Measurements from ENCODE around the gene NR4A3. TPM values are rescaled to one million over a fixed set of nuclear protein-coding genes. Genes with fewer than 3 reads are reported as not detected.

Gene NR4A3
- total and polyA plus RNA-seq, 8 donors: 0.32 to 6.2 (median 0.76) TPM

DNA sequence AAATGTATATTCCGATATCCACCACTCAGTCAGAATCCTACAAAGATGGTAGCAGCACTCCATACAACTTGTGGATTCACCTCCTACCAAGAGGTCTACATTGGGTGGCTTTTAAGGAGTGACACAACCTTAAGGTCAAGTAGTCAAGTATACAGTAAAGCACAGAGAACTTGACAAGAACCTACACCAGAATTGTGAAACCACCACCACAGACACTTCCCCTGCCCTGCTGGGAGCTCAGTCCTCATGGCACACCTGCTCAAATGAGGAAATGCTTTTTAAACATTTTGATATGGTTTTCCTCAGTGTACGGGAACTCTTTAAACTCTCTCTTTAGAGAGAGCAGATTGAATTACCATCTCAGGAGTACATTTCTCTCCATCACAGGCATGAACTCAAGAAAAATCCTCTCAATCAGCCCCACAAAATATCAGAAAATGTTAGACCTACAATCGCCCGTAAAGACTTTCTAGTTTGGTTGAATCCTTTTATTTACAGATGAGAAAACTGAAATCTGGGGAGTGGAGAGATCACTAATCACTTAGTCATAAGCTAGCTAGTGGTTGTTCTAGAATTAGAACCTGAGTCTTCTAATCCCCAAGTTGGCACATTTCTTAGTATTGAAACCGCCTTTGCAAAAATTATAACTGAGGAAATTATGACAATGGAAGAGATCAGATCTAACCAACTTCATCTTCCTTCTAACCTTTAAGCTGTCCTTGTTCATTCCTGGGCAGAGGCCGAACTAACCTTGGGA lies 38.5 kb upstream of the NR4A3 start:
- H3K4me1 ChIP-seq: no peaks in the 10 kb centered on the region
- intact Hi-C loops (cut with DNase I): no loop called here
- TF ChIP-seq, protein P1, sequence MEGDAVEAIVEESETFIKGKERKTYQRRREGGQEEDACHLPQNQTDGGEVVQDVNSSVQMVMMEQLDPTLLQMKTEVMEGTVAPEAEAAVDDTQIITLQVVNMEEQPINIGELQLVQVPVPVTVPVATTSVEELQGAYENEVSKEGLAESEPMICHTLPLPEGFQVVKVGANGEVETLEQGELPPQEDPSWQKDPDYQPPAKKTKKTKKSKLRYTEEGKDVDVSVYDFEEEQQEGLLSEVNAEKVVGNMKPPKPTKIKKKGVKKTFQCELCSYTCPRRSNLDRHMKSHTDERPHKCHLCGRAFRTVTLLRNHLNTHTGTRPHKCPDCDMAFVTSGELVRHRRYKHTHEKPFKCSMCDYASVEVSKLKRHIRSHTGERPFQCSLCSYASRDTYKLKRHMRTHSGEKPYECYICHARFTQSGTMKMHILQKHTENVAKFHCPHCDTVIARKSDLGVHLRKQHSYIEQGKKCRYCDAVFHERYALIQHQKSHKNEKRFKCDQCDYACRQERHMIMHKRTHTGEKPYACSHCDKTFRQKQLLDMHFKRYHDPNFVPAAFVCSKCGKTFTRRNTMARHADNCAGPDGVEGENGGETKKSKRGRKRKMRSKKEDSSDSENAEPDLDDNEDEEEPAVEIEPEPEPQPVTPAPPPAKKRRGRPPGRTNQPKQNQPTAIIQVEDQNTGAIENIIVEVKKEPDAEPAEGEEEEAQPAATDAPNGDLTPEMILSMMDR (IDR thresholded peaks at IDR 0.05): no peak
- no peak for DNase-seq
- no peaks in the 10 kb centered on the region for H3K36me3 ChIP-seq
- no peak overlapping the region for H3K27ac ChIP-seq
- H3K4me3 ChIP-seq: no peak overlapping the region
- no peaks in the 10 kb centered on the region for H3K9me3 ChIP-seq
- H3K27me3 ChIP-seq: no peaks in the 10 kb centered on the region
- no peak for ATAC-seq

DNA sequence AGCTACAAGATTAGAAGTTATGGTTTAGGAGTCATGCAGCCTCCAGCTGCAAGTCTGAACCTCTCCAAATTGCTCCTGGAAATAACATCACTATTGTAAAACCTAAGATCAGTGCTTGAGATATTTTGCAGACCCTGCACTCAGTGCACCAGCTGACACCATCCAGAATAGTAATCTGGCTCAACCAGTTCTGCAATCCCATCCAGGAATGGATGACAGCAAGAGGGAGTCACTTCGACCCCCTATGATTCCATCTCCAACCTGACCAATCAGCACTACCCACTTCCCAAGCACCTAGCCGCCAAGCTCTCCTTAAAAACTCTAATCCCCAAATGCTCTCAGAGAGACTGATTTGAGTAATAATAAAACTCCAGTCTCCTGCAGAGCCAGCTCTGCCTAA lies 37.9 kb upstream of the NR4A3 start:
- Histone ChIP-seq H3K27ac (no peak overlapping the region), H3K4me1 (no peaks in the 10 kb centered on the region), H3K4me3 (no peak overlapping the region), H3K27me3 (no peaks in the 10 kb centered on the region), H3K9me3 (no peaks in the 10 kb centered on the region), H3K36me3 (no peaks in the 10 kb centered on the region)
- ATAC-seq (no peak), DNase-seq (no peak)
- TF ChIP-seq, protein P1 (IDR thresholded peaks at IDR 0.05): no peak
- intact Hi-C loops (cut with DNase I): no loop called here

DNA sequence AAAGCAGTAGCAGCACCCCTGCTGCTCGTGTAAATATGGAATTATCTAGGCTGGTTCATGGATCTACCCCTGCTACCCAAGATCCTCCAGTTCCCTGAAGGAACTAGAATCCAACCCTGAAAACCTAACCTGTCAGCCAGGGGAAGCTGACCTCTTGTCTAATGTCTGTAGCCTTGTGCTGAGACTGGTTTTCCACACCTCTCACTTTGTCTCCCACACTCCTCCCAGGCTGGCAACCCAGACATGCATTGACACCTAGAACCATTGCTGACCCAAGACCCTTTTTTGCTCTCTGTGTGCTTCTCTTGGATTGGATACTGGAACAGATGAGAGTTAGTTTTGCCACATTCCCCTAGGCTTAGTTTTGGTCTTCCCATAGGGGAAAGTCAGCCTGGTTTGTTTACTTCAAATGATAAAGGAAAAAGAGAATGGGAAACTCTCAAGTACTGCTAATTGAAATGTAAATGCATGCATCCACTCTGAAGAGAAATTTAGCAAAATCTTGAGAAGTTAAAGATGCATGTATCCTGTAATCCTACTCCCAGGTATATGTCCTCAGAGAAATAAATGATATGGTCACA lies 36.6 kb upstream of the NR4A3 start:
- no peak overlapping the region for H3K27ac ChIP-seq
- intact Hi-C loops (cut with DNase I): no loop called here
- no peaks in the 10 kb centered on the region for H3K9me3 ChIP-seq
- H3K4me1 ChIP-seq: no peaks in the 10 kb centered on the region
- no peak for DNase-seq
- TF ChIP-seq, protein P1 (IDR thresholded peaks at IDR 0.05): no peak
- no peak for ATAC-seq
- no peak overlapping the region for H3K4me3 ChIP-seq
- no peaks in the 10 kb centered on the region for H3K27me3 ChIP-seq
- H3K36me3 ChIP-seq: no peaks in the 10 kb centered on the region

DNA sequence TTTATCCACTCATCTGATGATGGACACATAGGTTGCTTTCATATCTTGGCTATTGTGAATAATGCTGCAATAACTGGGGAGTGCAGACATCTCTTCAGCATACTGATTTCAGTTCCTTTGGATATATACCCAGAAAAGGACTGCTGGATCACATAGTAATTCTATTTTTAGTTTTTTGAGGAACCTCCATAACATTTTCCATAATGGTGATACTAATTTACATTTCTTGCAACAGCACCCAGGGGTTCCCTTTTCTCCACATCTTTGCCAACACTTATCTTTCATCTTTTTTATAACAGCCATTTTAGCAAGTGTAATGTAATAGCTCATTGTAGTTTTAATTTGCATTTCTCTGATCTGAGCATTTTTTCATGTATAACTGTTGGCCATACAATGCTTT lies 34.1 kb upstream of the NR4A3 start:
- Histone ChIP-seq H3K36me3 (no peaks in the 10 kb centered on the region), H3K27ac (no peak overlapping the region), H3K9me3 (no peaks in the 10 kb centered on the region), H3K4me1 (no peaks in the 10 kb centered on the region), H3K27me3 (no peaks in the 10 kb centered on the region), H3K4me3 (no peak overlapping the region)
- TF ChIP-seq, protein P1 (IDR thresholded peaks at IDR 0.05): no peak
- ATAC-seq (no peak), DNase-seq (no peak)
- intact Hi-C loops (cut with DNase I): no loop called here

DNA sequence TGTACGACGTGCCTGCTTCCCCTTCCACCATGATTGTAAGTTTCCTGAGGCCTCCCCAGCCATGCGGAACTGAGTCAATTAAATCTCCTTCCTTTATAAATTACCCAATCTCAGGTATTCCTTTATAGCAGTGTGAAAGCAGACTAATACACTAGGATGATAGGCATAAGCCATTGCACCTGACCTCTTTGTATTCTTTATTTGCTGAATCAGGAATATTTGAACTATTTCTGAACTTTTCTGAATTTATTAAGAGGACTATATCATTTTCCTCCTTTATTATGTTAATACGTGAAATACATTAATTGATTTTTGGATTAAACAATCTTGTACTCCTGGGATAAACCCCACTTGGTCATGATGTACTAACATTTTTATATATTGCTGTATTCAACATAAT lies 28.2 kb upstream of the NR4A3 start:
- Histone ChIP-seq H3K27me3 (no peaks in the 10 kb centered on the region), H3K4me3 (no peak overlapping the region), H3K9me3 (no peaks in the 10 kb centered on the region), H3K4me1 (no peaks in the 10 kb centered on the region), H3K27ac (no peak overlapping the region), H3K36me3 (no peaks in the 10 kb centered on the region)
- no peak for ATAC-seq
- TF ChIP-seq, protein P1 (IDR thresholded peaks at IDR 0.05): no peak
- no peak for DNase-seq
- intact Hi-C loops (cut with DNase I): no loop called here

All from left lung (tissue), 10 donors.